Measurements from ENCODE around the gene CHRNB2. TPM values are rescaled to one million over a fixed set of nuclear protein-coding genes. Genes with fewer than 3 reads are reported as not detected.

The CHRNB2 gene
- total and polyA plus RNA-seq, 2 donors (not counting 1 experiment from before 2014, with no cell fraction given) = 0.02 TPM; not detected in 1

DNA sequence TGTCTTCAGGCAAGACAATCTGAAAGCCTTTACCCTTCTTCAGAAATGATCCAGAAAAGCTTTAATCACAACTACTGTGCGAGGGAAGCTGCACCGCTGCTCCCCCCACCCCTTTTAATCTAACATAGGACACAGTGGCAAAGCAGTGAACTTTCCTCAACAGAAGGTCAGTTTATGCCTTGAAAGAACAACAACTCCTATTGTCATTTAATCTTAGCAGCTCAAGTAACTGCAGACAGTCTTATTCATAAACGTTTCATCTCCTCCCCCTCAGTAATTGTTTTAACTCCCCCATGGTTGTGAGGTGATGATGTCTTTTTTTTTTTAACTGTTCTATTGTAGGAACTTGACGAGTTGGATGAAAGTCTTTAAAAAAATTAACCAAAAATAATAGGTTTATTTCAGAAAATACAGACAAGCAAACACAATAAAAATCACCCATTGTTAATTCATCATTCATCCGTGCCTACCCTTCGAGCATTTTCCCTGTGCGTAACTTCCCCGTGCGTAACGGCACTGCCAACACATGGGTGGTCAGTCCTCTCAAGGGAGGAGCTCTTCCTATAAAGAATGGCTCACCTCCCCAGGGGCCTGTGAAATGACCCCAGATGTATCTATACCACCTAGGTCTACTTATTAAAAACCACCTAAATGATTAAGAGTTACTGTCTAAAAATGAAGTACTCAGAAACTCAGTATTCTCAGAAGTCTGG, 43.7 kb downstream of the CHRNB2 start:
- Histone ChIP-seq H3K4me1 (ENCODE audit: control insufficient read depth, extremely low read depth, insufficient read depth, low read length) (peaks cover 3% of the 10 kb centered on the region), H3K79me2 (ENCODE audit: control insufficient read depth, insufficient read depth, low read length) (peaks cover 57% of the 10 kb centered on the region), H2AFZ (ENCODE audit: low read length) (no peak overlapping the region), H3K36me3 (ENCODE audit: control insufficient read depth, insufficient read depth, low read length) (no peaks in the 10 kb centered on the region), H4K20me1 (ENCODE audit: control insufficient read depth, extremely low read depth, insufficient read depth, low read length) (no peaks in the 10 kb centered on the region), H3K4me3 (replicated peaks in 1 of 4; ENCODE audit: control extremely low read depth in 1 of 4, insufficient read depth in 1 of 4, low read depth in 3 of 4, low read length in 4 of 4) (no peak overlapping the region), H3K27me3 (ENCODE audit: control insufficient read depth, insufficient read depth, low read length) (no peaks in the 10 kb centered on the region), H3K4me2 (ENCODE audit: extremely low read depth, insufficient read depth, low read length) (no peak overlapping the region), H3K9ac (ENCODE audit: insufficient read depth, low read length) (no peak overlapping the region), H3K27ac (ENCODE audit: insufficient read depth, low read length) (no peak overlapping the region), H3K9me3 (ENCODE audit: control insufficient read depth, insufficient read depth, low read depth, low read length) (no peaks in the 10 kb centered on the region)
- no peak for DNase-seq (ENCODE audit: low read depth in 2 of 2)
- TF ChIP-seq EZH2 (IDR thresholded peaks at IDR 0.05; ENCODE audit: low read length, missing control alignments) = no peak
- TF ChIP-seq, protein P1, sequence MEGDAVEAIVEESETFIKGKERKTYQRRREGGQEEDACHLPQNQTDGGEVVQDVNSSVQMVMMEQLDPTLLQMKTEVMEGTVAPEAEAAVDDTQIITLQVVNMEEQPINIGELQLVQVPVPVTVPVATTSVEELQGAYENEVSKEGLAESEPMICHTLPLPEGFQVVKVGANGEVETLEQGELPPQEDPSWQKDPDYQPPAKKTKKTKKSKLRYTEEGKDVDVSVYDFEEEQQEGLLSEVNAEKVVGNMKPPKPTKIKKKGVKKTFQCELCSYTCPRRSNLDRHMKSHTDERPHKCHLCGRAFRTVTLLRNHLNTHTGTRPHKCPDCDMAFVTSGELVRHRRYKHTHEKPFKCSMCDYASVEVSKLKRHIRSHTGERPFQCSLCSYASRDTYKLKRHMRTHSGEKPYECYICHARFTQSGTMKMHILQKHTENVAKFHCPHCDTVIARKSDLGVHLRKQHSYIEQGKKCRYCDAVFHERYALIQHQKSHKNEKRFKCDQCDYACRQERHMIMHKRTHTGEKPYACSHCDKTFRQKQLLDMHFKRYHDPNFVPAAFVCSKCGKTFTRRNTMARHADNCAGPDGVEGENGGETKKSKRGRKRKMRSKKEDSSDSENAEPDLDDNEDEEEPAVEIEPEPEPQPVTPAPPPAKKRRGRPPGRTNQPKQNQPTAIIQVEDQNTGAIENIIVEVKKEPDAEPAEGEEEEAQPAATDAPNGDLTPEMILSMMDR (conservative IDR thresholded peaks at IDR 0.05 in 1 of 2, IDR thresholded peaks at IDR 0.05 in 1 of 2; ENCODE audit: low read depth in 1 of 2, low read length in 2 of 2) = no peak

DNA sequence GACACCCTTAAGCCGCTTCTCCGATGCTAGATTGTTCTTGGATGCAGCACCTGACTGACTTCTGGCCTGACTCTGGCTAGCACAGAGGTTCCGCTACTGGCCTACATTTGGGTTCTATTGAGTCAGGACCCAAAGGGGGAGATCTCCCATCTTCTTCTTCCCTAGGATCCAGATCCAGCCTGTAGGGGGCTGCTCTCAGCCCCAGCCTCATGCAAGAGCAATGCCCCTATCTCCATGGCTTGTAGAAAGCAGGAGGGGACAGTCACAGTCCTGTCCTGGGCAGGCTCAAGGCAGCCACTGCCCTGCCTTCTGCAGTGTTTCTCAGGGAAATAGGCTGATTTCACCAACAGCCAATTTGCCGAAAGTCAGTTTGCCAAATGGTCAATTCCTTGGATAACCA, 46.7 kb downstream of the CHRNB2 start:
- Histone ChIP-seq H3K27me3 (ENCODE audit: control insufficient read depth, insufficient read depth, low read length) (no peaks in the 10 kb centered on the region), H3K9me3 (ENCODE audit: control insufficient read depth, insufficient read depth, low read depth, low read length) (no peaks in the 10 kb centered on the region), H3K79me2 (ENCODE audit: control insufficient read depth, insufficient read depth, low read length) (peaks cover 55% of the 10 kb centered on the region), H3K27ac (ENCODE audit: insufficient read depth, low read length) (no peak overlapping the region), H4K20me1 (ENCODE audit: control insufficient read depth, extremely low read depth, insufficient read depth, low read length) (no peaks in the 10 kb centered on the region), H3K4me3 (replicated peaks in 1 of 4; ENCODE audit: control extremely low read depth in 1 of 4, insufficient read depth in 1 of 4, low read depth in 3 of 4, low read length in 4 of 4) (no peak overlapping the region), H3K4me1 (ENCODE audit: control insufficient read depth, extremely low read depth, insufficient read depth, low read length) (peaks cover 3% of the 10 kb centered on the region), H3K9ac (ENCODE audit: insufficient read depth, low read length) (no peak overlapping the region), H3K4me2 (ENCODE audit: extremely low read depth, insufficient read depth, low read length) (no peak overlapping the region), H2AFZ (ENCODE audit: low read length) (no peak overlapping the region), H3K36me3 (ENCODE audit: control insufficient read depth, insufficient read depth, low read length) (no peaks in the 10 kb centered on the region)
- no peak for DNase-seq (ENCODE audit: low read depth in 2 of 2)
- TF ChIP-seq, protein P1 (conservative IDR thresholded peaks at IDR 0.05 in 1 of 2, IDR thresholded peaks at IDR 0.05 in 1 of 2; ENCODE audit: low read depth in 1 of 2, low read length in 2 of 2) = no peak
- no peak for TF ChIP-seq EZH2 (IDR thresholded peaks at IDR 0.05; ENCODE audit: low read length, missing control alignments)

DNA sequence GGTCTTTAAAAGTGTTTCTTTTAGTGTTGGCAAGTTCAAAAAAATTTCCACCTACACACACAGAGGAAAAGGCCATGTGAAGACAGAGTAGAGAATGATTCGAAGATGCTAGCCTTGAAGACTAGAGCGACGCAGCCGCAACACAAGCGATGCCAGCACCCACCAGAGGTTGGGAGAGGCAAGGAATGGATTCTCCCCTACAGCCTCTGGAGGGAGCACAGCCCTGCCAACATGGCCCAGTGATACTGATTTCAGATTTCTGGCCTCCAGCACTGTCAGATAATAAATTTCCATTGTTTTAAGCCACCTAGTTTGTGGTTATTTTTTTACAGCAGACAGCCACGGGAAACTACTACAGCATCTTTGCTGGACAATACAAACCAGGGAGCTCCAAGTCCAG, 47.3 kb downstream of the CHRNB2 start:
- no peak for DNase-seq (ENCODE audit: low read depth in 2 of 2)
- H2AFZ ChIP-seq (ENCODE audit: low read length) = no peak overlapping the region
- H3K79me2 ChIP-seq (ENCODE audit: control insufficient read depth, insufficient read depth, low read length) = peaks cover 52% of the 10 kb centered on the region
- no peaks in the 10 kb centered on the region for H3K4me1 ChIP-seq (ENCODE audit: control insufficient read depth, extremely low read depth, insufficient read depth, low read length)
- no peaks in the 10 kb centered on the region for H3K27me3 ChIP-seq (ENCODE audit: control insufficient read depth, insufficient read depth, low read length)
- H3K9ac ChIP-seq (ENCODE audit: insufficient read depth, low read length) = no peak overlapping the region
- H3K27ac ChIP-seq (ENCODE audit: insufficient read depth, low read length) = no peak overlapping the region
- no peak overlapping the region for H3K4me3 ChIP-seq (replicated peaks in 1 of 4; ENCODE audit: control extremely low read depth in 1 of 4, insufficient read depth in 1 of 4, low read depth in 3 of 4, low read length in 4 of 4)
- H4K20me1 ChIP-seq (ENCODE audit: control insufficient read depth, extremely low read depth, insufficient read depth, low read length) = no peaks in the 10 kb centered on the region
- TF ChIP-seq EZH2 (IDR thresholded peaks at IDR 0.05; ENCODE audit: low read length, missing control alignments) = no peak
- TF ChIP-seq, protein P1 (conservative IDR thresholded peaks at IDR 0.05 in 1 of 2, IDR thresholded peaks at IDR 0.05 in 1 of 2; ENCODE audit: low read depth in 1 of 2, low read length in 2 of 2) = no peak
- H3K9me3 ChIP-seq (ENCODE audit: control insufficient read depth, insufficient read depth, low read depth, low read length) = no peaks in the 10 kb centered on the region
- no peaks in the 10 kb centered on the region for H3K36me3 ChIP-seq (ENCODE audit: control insufficient read depth, insufficient read depth, low read length)
- H3K4me2 ChIP-seq (ENCODE audit: extremely low read depth, insufficient read depth, low read length) = no peak overlapping the region
